WTC11 (cell line): Measurements from ENCODE around the gene CLIC3. TPM values are rescaled to one million over a fixed set of nuclear protein-coding genes. Genes with fewer than 3 reads are reported as not detected.

Source experiments
- ATAC-seq: fragments of 200-7000 bp; cut with Tn5 transposase; 2 replicates; pipeline ENCODE4 v1.10.0; 2021; ENCODE audit warnings: mild to moderate bottlenecking, moderate library complexity
- CTCF ChIA-PET: fragments of 300-600 bp; sonication (Branson Sonifier 250); formaldehyde crosslinking; loops from one replicate; lab custom pipeline; 2021; ENCODE audit warnings: antibody characterized with exemption; lab: Charles Lee
- POLR2A ChIA-PET: fragments of 350-600 bp; sonication (Branson Sonifier 250); formaldehyde crosslinking; loops from one replicate; lab custom pipeline; 2021; ENCODE audit warnings: antibody characterized with exemption; lab: Charles Lee
- DNase-seq: peaks from one replicate; pipeline ENCODE4 v3.0.0; 2021; ENCODE audit warnings: low spot score
- H3K27ac Mint-ChIP-seq: 2 replicates; pipeline ENCODE4 v1.8.0; 2021; ENCODE audit warnings: mixed read lengths
- H3K27me3 Mint-ChIP-seq: 2 replicates; pipeline ENCODE4 v1.8.0; 2021; ENCODE audit warnings: low read depth, mild to moderate bottlenecking, moderate library complexity, mixed read lengths
- H3K36me3 Mint-ChIP-seq: 2 replicates; pipeline ENCODE4 v1.8.0; 2021; ENCODE audit warnings: mixed read lengths
- H3K4me1 Mint-ChIP-seq: 2 replicates; pipeline ENCODE4 v1.8.0; 2022; ENCODE audit warnings: mixed read lengths
- H3K4me3 Mint-ChIP-seq: 2 replicates; pipeline ENCODE4 v1.8.0; 2021; ENCODE audit warnings: mild to moderate bottlenecking, moderate library complexity, mixed read lengths
- H3K9me3 Mint-ChIP-seq: 2 replicates; pipeline ENCODE4 v1.8.0; 2021; ENCODE audit warnings: mixed read lengths
- FOXJ3 ChIP-seq: sonication (generic); formaldehyde crosslinking; IDR thresholded peaks from 2 replicates; pipeline ENCODE4 v1.9.0; 2021; ENCODE audit warnings: missing genetic modification reagents, mild to moderate bottlenecking, borderline replicate concordance
- NR2C2 ChIP-seq: sonication (generic); formaldehyde crosslinking; IDR thresholded peaks from 2 replicates; pipeline ENCODE4 v1.8.0; 2022; ENCODE audit warnings: mild to moderate bottlenecking, missing genetic modification reagents
- PREB ChIP-seq: sonication (generic); formaldehyde crosslinking; IDR thresholded peaks from 2 replicates; pipeline ENCODE4 v1.8.1; 2022; ENCODE audit warnings: mild to moderate bottlenecking, missing genetic modification reagents, moderate library complexity, borderline replicate concordance
- PRRX2 ChIP-seq: fragments of 250-450 bp; sonication (Bioruptor Pico); IDR thresholded peaks from 2 replicates; pipeline ENCODE4 v1.8.0; 2021; ENCODE audit warnings: mild to moderate bottlenecking
- TCF7 ChIP-seq: sonication (generic); formaldehyde crosslinking; IDR thresholded peaks from 2 replicates; pipeline ENCODE4 v1.8.0; 2022; ENCODE audit warnings: mild to moderate bottlenecking, low read depth, missing genetic modification reagents, moderate library complexity
- ZNF121 ChIP-seq: sonication (generic); formaldehyde crosslinking; IDR thresholded peaks from 2 replicates; pipeline ENCODE4 v1.8.0; 2023; ENCODE audit warnings: missing genetic modification reagents
- ZNF281 ChIP-seq: sonication (generic); formaldehyde crosslinking; IDR thresholded peaks from 2 replicates; pipeline ENCODE4 v1.8.0; 2023; ENCODE audit warnings: mild to moderate bottlenecking, missing genetic modification reagents
- ZNF396 ChIP-seq: fragments of 250-450 bp; sonication (Bioruptor Pico); IDR thresholded peaks from 2 replicates; pipeline ENCODE4 v1.8.0; 2021; ENCODE audit warnings: mild to moderate bottlenecking, moderate library complexity, borderline replicate concordance
- ZNF416 ChIP-seq: fragments of 250-450 bp; sonication (Bioruptor Pico); IDR thresholded peaks from 2 replicates; pipeline ENCODE4 v1.9.0; 2021; ENCODE audit warnings: mild to moderate bottlenecking, inconsistent platforms
- ZNF532 ChIP-seq: fragments of 250-450 bp; sonication (Bioruptor Pico); IDR thresholded peaks from 2 replicates; pipeline ENCODE4 v1.9.0; 2021; ENCODE audit warnings: mild to moderate bottlenecking, borderline replicate concordance
- ZNF671 ChIP-seq: fragments of 250-450 bp; sonication (Bioruptor Pico); IDR thresholded peaks from 2 replicates; pipeline ENCODE4 v1.8.0; 2021; ENCODE audit warnings: mild to moderate bottlenecking
- total RNA-seq: library from RNA; stranded (reverse); gene quantifications from 3 replicates; pipeline ENCODE4 v1.2.3, GENCODE V29; 2021
- TF ChIP-seq, protein P1 (sequence below): sonication (generic); formaldehyde crosslinking; IDR thresholded peaks from 2 replicates; pipeline ENCODE4 v1.8.1; 2023; ENCODE audit warnings: mild to moderate bottlenecking, missing genetic modification reagents, borderline replicate concordance
- TF ChIP-seq, protein P2 (sequence below): sonication (generic); formaldehyde crosslinking; IDR thresholded peaks from 2 replicates; pipeline ENCODE4 v1.8.1; 2022; ENCODE audit warnings: low read depth, mild to moderate bottlenecking, moderate library complexity, missing genetic modification reagents, borderline replicate concordance

Gene CLIC3
- total RNA-seq, 1 experiment from 2014 or later = 0.31 TPM

DNA sequence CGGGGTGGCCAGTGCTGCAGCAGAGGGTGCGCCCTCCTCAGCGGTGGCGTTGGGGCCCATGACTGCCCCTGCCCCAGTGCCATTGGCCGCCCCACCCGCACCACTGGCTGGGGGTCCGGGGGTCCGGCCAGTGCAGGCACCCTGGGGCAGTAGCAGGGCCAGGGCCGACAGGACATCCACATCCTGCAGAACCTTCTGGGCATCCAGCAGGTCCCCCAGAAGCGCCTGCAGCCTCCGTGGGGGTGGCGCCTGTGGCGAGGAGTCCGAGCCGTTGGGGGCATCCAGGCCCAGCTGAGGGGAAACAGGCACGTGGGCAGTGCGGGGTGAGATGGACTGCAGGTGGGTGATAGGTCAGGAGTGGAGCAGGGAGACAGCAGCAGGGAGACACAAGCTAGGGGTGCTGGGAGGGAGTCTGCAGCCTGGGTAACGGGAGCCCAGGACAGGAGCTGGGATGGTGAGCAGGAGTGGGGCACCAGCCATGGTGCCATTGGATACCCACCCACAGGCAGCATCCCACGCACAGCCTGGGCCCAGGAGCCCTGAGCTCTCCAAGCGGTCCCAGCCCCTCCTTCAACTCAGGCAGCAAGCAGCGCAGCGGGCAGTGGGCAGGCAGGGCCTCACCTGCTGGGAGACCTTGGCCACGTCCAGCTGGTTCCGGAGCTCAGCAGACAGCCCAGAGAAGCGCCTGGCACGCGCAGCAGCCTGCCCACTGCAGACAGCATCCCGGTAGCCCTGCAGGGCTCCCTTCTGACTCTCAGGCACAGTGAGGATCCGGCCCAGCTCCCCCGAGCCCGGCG, 24.6 kb upstream of the CLIC3 start:
- ChIA-PET POLR2A (no interaction called here), CTCF (interaction anchor here (0.8 to 3.9 kb wide), 9 partner anchors 9 to 216 kb away, joined by 3 to 38 read pairs (median 5); partner anchors contain the start of gene FUT7)
- DNase-seq (no peak), ATAC-seq (no peak)
- Mint-ChIP-seq H3K36me3 (peaks cover 7% of the 10 kb centered on the region), H3K27ac (no peak overlapping the region)
- TF ChIP-seq, protein P1, sequence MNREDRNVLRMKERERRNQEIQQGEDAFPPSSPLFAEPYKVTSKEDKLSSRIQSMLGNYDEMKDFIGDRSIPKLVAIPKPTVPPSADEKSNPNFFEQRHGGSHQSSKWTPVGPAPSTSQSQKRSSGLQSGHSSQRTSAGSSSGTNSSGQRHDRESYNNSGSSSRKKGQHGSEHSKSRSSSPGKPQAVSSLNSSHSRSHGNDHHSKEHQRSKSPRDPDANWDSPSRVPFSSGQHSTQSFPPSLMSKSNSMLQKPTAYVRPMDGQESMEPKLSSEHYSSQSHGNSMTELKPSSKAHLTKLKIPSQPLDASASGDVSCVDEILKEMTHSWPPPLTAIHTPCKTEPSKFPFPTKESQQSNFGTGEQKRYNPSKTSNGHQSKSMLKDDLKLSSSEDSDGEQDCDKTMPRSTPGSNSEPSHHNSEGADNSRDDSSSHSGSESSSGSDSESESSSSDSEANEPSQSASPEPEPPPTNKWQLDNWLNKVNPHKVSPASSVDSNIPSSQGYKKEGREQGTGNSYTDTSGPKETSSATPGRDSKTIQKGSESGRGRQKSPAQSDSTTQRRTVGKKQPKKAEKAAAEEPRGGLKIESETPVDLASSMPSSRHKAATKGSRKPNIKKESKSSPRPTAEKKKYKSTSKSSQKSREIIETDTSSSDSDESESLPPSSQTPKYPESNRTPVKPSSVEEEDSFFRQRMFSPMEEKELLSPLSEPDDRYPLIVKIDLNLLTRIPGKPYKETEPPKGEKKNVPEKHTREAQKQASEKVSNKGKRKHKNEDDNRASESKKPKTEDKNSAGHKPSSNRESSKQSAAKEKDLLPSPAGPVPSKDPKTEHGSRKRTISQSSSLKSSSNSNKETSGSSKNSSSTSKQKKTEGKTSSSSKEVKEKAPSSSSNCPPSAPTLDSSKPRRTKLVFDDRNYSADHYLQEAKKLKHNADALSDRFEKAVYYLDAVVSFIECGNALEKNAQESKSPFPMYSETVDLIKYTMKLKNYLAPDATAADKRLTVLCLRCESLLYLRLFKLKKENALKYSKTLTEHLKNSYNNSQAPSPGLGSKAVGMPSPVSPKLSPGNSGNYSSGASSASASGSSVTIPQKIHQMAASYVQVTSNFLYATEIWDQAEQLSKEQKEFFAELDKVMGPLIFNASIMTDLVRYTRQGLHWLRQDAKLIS (CRISPR knock-in tag) = no peak
- TF ChIP-seq ZNF532 (CRISPR knock-in tag) = no peak
- TF ChIP-seq PREB (CRISPR knock-in tag) = no peak
- TF ChIP-seq FOXJ3 (CRISPR knock-in tag) = no peak
- TF ChIP-seq, protein P2, sequence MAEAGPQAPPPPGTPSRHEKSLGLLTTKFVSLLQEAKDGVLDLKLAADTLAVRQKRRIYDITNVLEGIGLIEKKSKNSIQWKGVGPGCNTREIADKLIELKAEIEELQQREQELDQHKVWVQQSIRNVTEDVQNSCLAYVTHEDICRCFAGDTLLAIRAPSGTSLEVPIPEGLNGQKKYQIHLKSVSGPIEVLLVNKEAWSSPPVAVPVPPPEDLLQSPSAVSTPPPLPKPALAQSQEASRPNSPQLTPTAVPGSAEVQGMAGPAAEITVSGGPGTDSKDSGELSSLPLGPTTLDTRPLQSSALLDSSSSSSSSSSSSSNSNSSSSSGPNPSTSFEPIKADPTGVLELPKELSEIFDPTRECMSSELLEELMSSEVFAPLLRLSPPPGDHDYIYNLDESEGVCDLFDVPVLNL (CRISPR knock-in tag) = no peak
- no peak for TF ChIP-seq TCF7 (CRISPR knock-in tag)
- TF ChIP-seq ZNF396 (CRISPR knock-in tag) = no peak
- no peak for TF ChIP-seq ZNF416 (CRISPR knock-in tag)
- no peak for TF ChIP-seq ZNF121 (CRISPR knock-in tag)
- TF ChIP-seq PRRX2 (CRISPR knock-in tag) = no peak
- TF ChIP-seq NR2C2 (CRISPR knock-in tag) = no peak
- TF ChIP-seq ZNF281 (CRISPR knock-in tag) = no peak
- no peak for TF ChIP-seq ZNF671 (CRISPR knock-in tag)
- TF ChIP-seq, all 79 proteins: peak for 0
- Mint-ChIP-seq H3K4me1 (no peaks in the 10 kb centered on the region; the same call in 1 of the 2 replicates), H3K9me3 (no peaks in the 10 kb centered on the region), H3K27me3 (no peaks in the 10 kb centered on the region), H3K4me3 (no peak overlapping the region)
